Keratinocyte (primary cell): ENCODE data around the gene GHRL. TPM values are rescaled to one million over a fixed set of nuclear protein-coding genes. Genes with fewer than 3 reads are reported as not detected.

Experiments used
- DNase-seq: peaks from one replicate; pipeline ENCODE4 v3.0.0-alpha.2; 2011; ENCODE audit warnings: low read depth, missing footprints, low spot score
- FAIRE-seq: peaks from 2 replicates; lab custom pipeline; 2011; peaks lifted over from hg19 to GRCh38; lab: Jason Lieb, UNC
- H2AFZ ChIP-seq: 2 replicates; pipeline ENCODE4 v1.6.0; 2012; ENCODE audit warnings: low read length, control low read depth, inconsistent platforms; ENCODE audit not compliant: control insufficient read depth
- H3K27ac ChIP-seq: 2 replicates; pipeline ENCODE4 v1.5.1; 2011; ENCODE audit warnings: low read length; ENCODE audit not compliant: control insufficient read depth, insufficient read depth
- H3K27me3 ChIP-seq: 3 replicates; pipeline ENCODE4 v1.6.0; 2011; ENCODE audit warnings: low read length; ENCODE audit not compliant: control insufficient read depth, insufficient read depth; ENCODE audit errors: extremely low read depth
- H3K36me3 ChIP-seq, 2 experiments: 2 replicates in 1 of 2; 3 replicates in 1 of 2; pipeline ENCODE4 v1.5.1; 2011; ENCODE audit warnings: low read length in 2 of 2, mild to moderate bottlenecking in 1 of 2; ENCODE audit not compliant: control insufficient read depth in 2 of 2, insufficient read depth in 2 of 2; ENCODE audit errors: extremely low read depth in 1 of 2
- H3K4me1 ChIP-seq: 3 replicates; pipeline ENCODE4 v1.5.1; 2011; ENCODE audit warnings: low read length; ENCODE audit not compliant: control insufficient read depth, insufficient read depth; ENCODE audit errors: extremely low read depth
- H3K4me2 ChIP-seq: 3 replicates; pipeline ENCODE4 v1.6.0; 2011; ENCODE audit warnings: low read depth, low read length; ENCODE audit not compliant: control insufficient read depth, insufficient read depth; ENCODE audit errors: extremely low read depth
- H3K4me3 ChIP-seq, 3 experiments: fragments of 200-600 bp in 1 of 3; sonication (generic) in 1 of 3; 2 replicates in 2 of 3; 3 replicates in 1 of 3; pipeline ENCODE4 v1.5.1; 2011 to 2016; ENCODE audit warnings: low read length in 3 of 3, mild to moderate bottlenecking in 3 of 3, control low read depth in 2 of 3, inconsistent platforms in 1 of 3, low read depth in 1 of 3, mixed read lengths in 1 of 3, mixed run types in 1 of 3, moderate library complexity in 1 of 3; ENCODE audit not compliant: control insufficient read depth in 2 of 3, insufficient read depth in 2 of 3; ENCODE audit errors: extremely low read depth in 1 of 3
- H3K79me2 ChIP-seq: 2 replicates; pipeline ENCODE4 v1.6.0; 2012; ENCODE audit warnings: low read length; ENCODE audit not compliant: control insufficient read depth, insufficient read depth
- H3K9ac ChIP-seq: 3 replicates; pipeline ENCODE4 v1.6.0; 2011; ENCODE audit warnings: low read length; ENCODE audit not compliant: control insufficient read depth, insufficient read depth; ENCODE audit errors: extremely low read depth
- H3K9me1 ChIP-seq: 3 replicates; pipeline ENCODE4 v1.6.0; 2011; ENCODE audit warnings: low read length; ENCODE audit not compliant: control insufficient read depth, insufficient read depth; ENCODE audit errors: extremely low read depth
- H3K9me3 ChIP-seq: 2 replicates; pipeline ENCODE4 v1.5.1; 2012; ENCODE audit warnings: low read depth, low read length; ENCODE audit not compliant: control insufficient read depth
- H4K20me1 ChIP-seq: 3 replicates; pipeline ENCODE4 v1.6.0; 2011; ENCODE audit warnings: low read length; ENCODE audit not compliant: control insufficient read depth, insufficient read depth; ENCODE audit errors: extremely low read depth
- CTCF ChIP-seq, 3 experiments: IDR thresholded peaks in 1 of 3; conservative IDR thresholded peaks in 1 of 3; optimal IDR thresholded peaks in 1 of 3; 2 replicates in 2 of 3; 3 replicates in 1 of 3; pipeline versions ENCODE3 to v1.5.1; 2011; ENCODE audit warnings: low read length in 3 of 3, mild to moderate bottlenecking in 3 of 3, moderate library complexity in 2 of 3, control low read depth in 1 of 3, inconsistent platforms in 1 of 3; ENCODE audit not compliant: insufficient read depth in 2 of 3; ENCODE audit errors: extremely low read depth in 1 of 3
- EZH2 ChIP-seq: IDR thresholded peaks from one replicate; pipeline ENCODE4 v1.6.1; 2012; ENCODE audit warnings: inconsistent platforms, mild to moderate bottlenecking, low read length, moderate library complexity
- dilution Hi-C: fragments of 300-500 bp; cut with MboI; formaldehyde crosslinking; loops from one replicate; pipeline ENCODE4 v1.7.0; 2020; ENCODE audit warnings: low sequenced_read_pairs; ENCODE audit not compliant: extremely low pct_ligation_motif_present
- polyA plus RNA-seq, 5 experiments: library from polyadenylated mRNA; depleted of rRNA in 3 of 5; stranded (reverse) in 3 of 5; stranded (forward) in 1 of 5; unstranded in 1 of 5; fragments of >200 nt; gene quantifications; 1 replicate in 1 of 5; 2 replicates in 3 of 5; 3 replicates in 1 of 5; pipeline versions ENCODE4 v1.2.1 to v1.2.3, GENCODE V29; 2011 to 2012; ENCODE audit warnings: missing spikeins in 2 of 5, low read depth in 1 of 5, low replicate concordance in 1 of 5

The GHRL gene
- polyA plus RNA-seq, 1 donor (not counting 4 experiments of a cell fraction or from before 2014, with no cell fraction given): not detected

GRCh38 chr3:10336761-10337160 is 44.0 kb upstream of the GHRL start:
- no peak overlapping the region for H3K4me2 ChIP-seq
- dilution Hi-C loops: no loop called here
- no peaks in the 10 kb centered on the region for H3K79me2 ChIP-seq
- H4K20me1 ChIP-seq: no peaks in the 10 kb centered on the region
- H2AFZ ChIP-seq: no peak overlapping the region
- H3K9me3 ChIP-seq: no peaks in the 10 kb centered on the region
- TF ChIP-seq CTCF (optimal IDR thresholded peaks at IDR 0.05 in 1 of 3, IDR thresholded peaks at IDR 0.05 in 1 of 3, conservative IDR thresholded peaks at IDR 0.05 in 1 of 3; ENCODE audit: extremely low read depth in 1 of 3, insufficient read depth in 2 of 3, low read length in 3 of 3) (no peak), EZH2 (no peak)
- FAIRE-seq (no peak), DNase-seq (no peak)
- H3K9me1 ChIP-seq: no peaks in the 10 kb centered on the region
- peaks cover 26% of the 10 kb centered on the region for H3K27me3 ChIP-seq
- H3K4me3 ChIP-seq: no peak overlapping the region
- H3K9ac ChIP-seq: no peak overlapping the region
- H3K4me1 ChIP-seq: no peaks in the 10 kb centered on the region
- no peaks in the 10 kb centered on the region for H3K36me3 ChIP-seq
- no peak overlapping the region for H3K27ac ChIP-seq

GRCh38 chr3:10335871-10336622 is 43.3 kb upstream of the GHRL start:
- DNase-seq: no peak
- H2AFZ ChIP-seq: no peak overlapping the region
- H3K9me3 ChIP-seq: no peaks in the 10 kb centered on the region
- H3K36me3 ChIP-seq: no peaks in the 10 kb centered on the region
- no peaks in the 10 kb centered on the region for H4K20me1 ChIP-seq
- no peak overlapping the region for H3K9ac ChIP-seq
- no peaks in the 10 kb centered on the region for H3K4me1 ChIP-seq
- no peak overlapping the region for H3K4me2 ChIP-seq
- H3K79me2 ChIP-seq: no peaks in the 10 kb centered on the region
- no peak for TF ChIP-seq EZH2
- no peak for TF ChIP-seq CTCF (optimal IDR thresholded peaks at IDR 0.05 in 1 of 3, IDR thresholded peaks at IDR 0.05 in 1 of 3, conservative IDR thresholded peaks at IDR 0.05 in 1 of 3; ENCODE audit: extremely low read depth in 1 of 3, insufficient read depth in 2 of 3, low read length in 3 of 3)
- dilution Hi-C loops: no loop called here
- peaks cover 30% of the 10 kb centered on the region for H3K27me3 ChIP-seq
- no peak overlapping the region for H3K27ac ChIP-seq
- no peaks in the 10 kb centered on the region for H3K9me1 ChIP-seq
- H3K4me3 ChIP-seq: no peak overlapping the region
- no peak for FAIRE-seq
